Measurements from ENCODE around the gene CPAMD8. TPM values are rescaled to one million over a fixed set of nuclear protein-coding genes. Genes with fewer than 3 reads are reported as not detected.
A peak's percentile ranks its signal among the peaks of the same experiment; 100 is the strongest.
"Not testable (repeated sequence)": the region's sequence is repeated elsewhere in the genome, so short reads cannot be mapped to it uniquely, and the experiment has no call there.

Gene CPAMD8
- total RNA-seq, 1 experiment from 2014 or later, result 3.9 TPM

- Histone ChIP-seq H4K20me1 (ENCODE audit: low read length) (no peaks in the 10 kb centered on the region), H2AFZ (ENCODE audit: low read length) (no peak overlapping the region), H3K27ac (ENCODE audit: low read length) (no peak overlapping the region), H3K27me3 (ENCODE audit: low read length) (no peaks in the 10 kb centered on the region), H3F3A (ENCODE audit: low read length, unreplicated experiment) (no peaks in the 10 kb centered on the region), H3K4me1 (ENCODE audit: insufficient read depth, low read length) (no peaks in the 10 kb centered on the region), H3K9ac (ENCODE audit: low read length) (no peak overlapping the region), H3K9me2 (replicated peaks; ENCODE audit: low read length) (no peaks in the 10 kb centered on the region), H3K36me3 (ENCODE audit: low read depth, low read length) (no peaks in the 10 kb centered on the region), H3K4me3 (ENCODE audit: low read length) (no peak overlapping the region), H3K79me2 (ENCODE audit: low read length) (no peaks in the 10 kb centered on the region), H3K9me3 (ENCODE audit: low read length) (no peaks in the 10 kb centered on the region), H3K4me2 (ENCODE audit: low read length) (no peak overlapping the region)
- POLR2A ChIA-PET (ENCODE audit: unreplicated experiment), result no interaction called here
- no peak for ATAC-seq
- intact Hi-C loops (cut with micrococcal nuclease), result no loop called here
- TF ChIP-seq EZH2phosphoT487 (IDR thresholded peaks at IDR 0.05; ENCODE audit: borderline replicate concordance, low read length) (no peak), EZH2 (IDR thresholded peaks at IDR 0.05; ENCODE audit: low read length, unreplicated experiment) (no peak)
- TF ChIP-seq, protein P1, sequence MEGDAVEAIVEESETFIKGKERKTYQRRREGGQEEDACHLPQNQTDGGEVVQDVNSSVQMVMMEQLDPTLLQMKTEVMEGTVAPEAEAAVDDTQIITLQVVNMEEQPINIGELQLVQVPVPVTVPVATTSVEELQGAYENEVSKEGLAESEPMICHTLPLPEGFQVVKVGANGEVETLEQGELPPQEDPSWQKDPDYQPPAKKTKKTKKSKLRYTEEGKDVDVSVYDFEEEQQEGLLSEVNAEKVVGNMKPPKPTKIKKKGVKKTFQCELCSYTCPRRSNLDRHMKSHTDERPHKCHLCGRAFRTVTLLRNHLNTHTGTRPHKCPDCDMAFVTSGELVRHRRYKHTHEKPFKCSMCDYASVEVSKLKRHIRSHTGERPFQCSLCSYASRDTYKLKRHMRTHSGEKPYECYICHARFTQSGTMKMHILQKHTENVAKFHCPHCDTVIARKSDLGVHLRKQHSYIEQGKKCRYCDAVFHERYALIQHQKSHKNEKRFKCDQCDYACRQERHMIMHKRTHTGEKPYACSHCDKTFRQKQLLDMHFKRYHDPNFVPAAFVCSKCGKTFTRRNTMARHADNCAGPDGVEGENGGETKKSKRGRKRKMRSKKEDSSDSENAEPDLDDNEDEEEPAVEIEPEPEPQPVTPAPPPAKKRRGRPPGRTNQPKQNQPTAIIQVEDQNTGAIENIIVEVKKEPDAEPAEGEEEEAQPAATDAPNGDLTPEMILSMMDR (conservative IDR thresholded peaks at IDR 0.05; ENCODE audit: low read depth, low read length), result no peak
- BruUV-seq (replicated peaks), result no TSS peak
- CTCF ChIA-PET, result no interaction called here
- DNase-seq, result no peak
Observed at GRCh38 chr19:16970821-16971220, 55.8 kb downstream of the CPAMD8 start.

- Histone ChIP-seq H2AFZ (ENCODE audit: low read length) (no peak overlapping the region), H3K79me2 (ENCODE audit: low read length) (no peaks in the 10 kb centered on the region), H3K4me3 (ENCODE audit: low read length) (no peak overlapping the region), H3K4me1 (ENCODE audit: insufficient read depth, low read length) (no peaks in the 10 kb centered on the region), H3K36me3 (ENCODE audit: low read depth, low read length) (no peaks in the 10 kb centered on the region), H3K4me2 (ENCODE audit: low read length) (no peak overlapping the region), H3K27ac (ENCODE audit: low read length) (no peak overlapping the region), H3K9ac (ENCODE audit: low read length) (no peak overlapping the region), H3K9me3 (ENCODE audit: low read length) (no peaks in the 10 kb centered on the region), H3K9me2 (replicated peaks; ENCODE audit: low read length) (no peaks in the 10 kb centered on the region), H3F3A (ENCODE audit: low read length, unreplicated experiment) (no peaks in the 10 kb centered on the region), H3K27me3 (ENCODE audit: low read length) (no peaks in the 10 kb centered on the region), H4K20me1 (ENCODE audit: low read length) (no peaks in the 10 kb centered on the region)
- ChIA-PET CTCF (no interaction called here), POLR2A (ENCODE audit: unreplicated experiment) (no interaction called here)
- intact Hi-C loops (cut with micrococcal nuclease), result loop anchor here (5.0 kb wide), 1 partner anchor 197 kb away; no protein-coding TSS in a partner anchor
- peak; percentile 63 for DNase-seq
- BruUV-seq (replicated peaks), result no TSS peak
- TF ChIP-seq, protein P1 (conservative IDR thresholded peaks at IDR 0.05; ENCODE audit: low read depth, low read length), result peak; percentile 70
- TF ChIP-seq EZH2 (IDR thresholded peaks at IDR 0.05; ENCODE audit: low read length, unreplicated experiment), result no peak
- peak; percentile 78 for ATAC-seq
Observed at GRCh38 chr19:16969135-16969534, 57.5 kb downstream of the CPAMD8 start.

DNA sequence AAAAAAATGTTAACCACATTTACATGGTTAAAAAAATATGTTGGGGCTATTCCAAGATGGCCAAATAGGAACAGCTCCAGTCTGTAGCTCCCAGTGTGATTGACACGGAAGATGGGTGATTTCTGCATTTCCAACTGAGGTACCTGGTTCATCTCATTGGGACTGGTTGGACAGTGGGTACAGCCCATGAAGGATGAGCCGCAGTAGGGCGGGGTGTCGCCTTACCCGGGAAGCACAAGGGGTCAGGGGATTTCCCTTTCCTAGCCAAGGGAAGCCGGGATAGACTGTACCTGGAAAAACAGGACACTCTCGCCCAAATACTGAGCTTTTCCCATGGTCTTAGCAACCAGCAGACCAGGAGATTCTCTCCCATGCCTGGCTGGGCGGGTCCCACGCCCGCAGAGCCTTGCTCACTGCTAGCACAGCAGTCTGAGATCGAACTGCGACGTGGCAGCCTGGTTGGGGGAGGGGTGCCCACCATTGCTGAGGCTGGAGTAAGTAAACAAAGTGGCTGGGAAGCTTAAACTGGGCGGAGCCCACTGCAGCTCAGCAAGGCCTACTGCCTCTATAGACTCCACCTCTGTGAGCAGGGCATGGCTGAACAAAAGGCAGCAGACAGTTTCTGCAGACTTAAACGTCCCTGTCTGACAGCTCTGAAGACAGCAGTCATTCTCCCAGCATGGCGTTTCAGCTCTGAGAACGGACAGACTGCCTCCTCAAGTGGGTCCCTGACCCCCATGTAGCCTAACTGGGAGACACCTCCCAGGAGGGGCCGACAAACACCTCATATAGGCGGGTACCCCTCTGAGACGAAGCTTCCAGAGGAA lies 65.4 kb downstream of the CPAMD8 start:
- H3K27ac ChIP-seq (ENCODE audit: low read length); H3K9me3 ChIP-seq (ENCODE audit: low read length); ATAC-seq; DNase-seq; H3K4me2 ChIP-seq (ENCODE audit: low read length); BruUV-seq (replicated peaks); H3K4me3 ChIP-seq (ENCODE audit: low read length); H3F3A ChIP-seq (ENCODE audit: low read length, unreplicated experiment); H3K9ac ChIP-seq (ENCODE audit: low read length); H3K79me2 ChIP-seq (ENCODE audit: low read length); POLR2A ChIA-PET (ENCODE audit: unreplicated experiment); H2AFZ ChIP-seq (ENCODE audit: low read length); H4K20me1 ChIP-seq (ENCODE audit: low read length); H3K27me3 ChIP-seq (ENCODE audit: low read length); H3K9me2 ChIP-seq (replicated peaks; ENCODE audit: low read length); CTCF ChIA-PET; intact Hi-C loops (cut with micrococcal nuclease); H3K36me3 ChIP-seq (ENCODE audit: low read depth, low read length): not testable (repeated sequence)
- H3K4me1 ChIP-seq (ENCODE audit: insufficient read depth, low read length), result peaks cover 13% of the 10 kb centered on the region

- BruUV-seq (replicated peaks); H3K9me3 ChIP-seq (ENCODE audit: low read length); H3K4me3 ChIP-seq (ENCODE audit: low read length); DNase-seq; intact Hi-C loops (cut with micrococcal nuclease); H3K27me3 ChIP-seq (ENCODE audit: low read length); H3K36me3 ChIP-seq (ENCODE audit: low read depth, low read length); H3K4me2 ChIP-seq (ENCODE audit: low read length); H2AFZ ChIP-seq (ENCODE audit: low read length); H3K27ac ChIP-seq (ENCODE audit: low read length); H3K9ac ChIP-seq (ENCODE audit: low read length); H3K9me2 ChIP-seq (replicated peaks; ENCODE audit: low read length); H3K79me2 ChIP-seq (ENCODE audit: low read length); H3F3A ChIP-seq (ENCODE audit: low read length, unreplicated experiment); H4K20me1 ChIP-seq (ENCODE audit: low read length); CTCF ChIA-PET; ATAC-seq; POLR2A ChIA-PET (ENCODE audit: unreplicated experiment): not testable (repeated sequence)
- peaks cover 13% of the 10 kb centered on the region for H3K4me1 ChIP-seq (ENCODE audit: insufficient read depth, low read length)
Observed at GRCh38 chr19:16958277-16958676, 68.3 kb downstream of the CPAMD8 start.

Data from PC-3 (cell line).